ENCODE results near the gene DTNB. TPM values are rescaled to one million over a fixed set of nuclear protein-coding genes. Genes with fewer than 3 reads are reported as not detected.

DTNB gene
- total and polyA plus RNA-seq, 2 donors (not counting 1 experiment from before 2014, with no cell fraction given): 25.7 to 37.3 TPM

GRCh38 chr2:25424426-25425028 lies 248.8 kb downstream of the DTNB start:
- intact Hi-C loops (cut with micrococcal nuclease): loop anchor here (5.0 kb wide), 1 partner anchor 147 kb away; no protein-coding TSS in a partner anchor
- no peak for TF ChIP-seq CTCF (IDR thresholded peaks at IDR 0.05)
- TF ChIP-seq EZH2 (IDR thresholded peaks at IDR 0.05; ENCODE audit: borderline replicate concordance, insufficient read depth, low read depth, low read length, poor library complexity, severe bottlenecking): no peak
- H3K4me1 ChIP-seq (ENCODE audit: control insufficient read depth in 2 of 2, insufficient read depth in 2 of 2, low read length in 2 of 2): peaks cover 45 to 49% of the 10 kb centered on the region in 2 donors
- peaks cover 4% of the 10 kb centered on the region for H3K79me2 ChIP-seq (ENCODE audit: control insufficient read depth, insufficient read depth, low read length)
- H3K27me3 ChIP-seq (replicated peaks in 1 of 4; ENCODE audit: control extremely low read depth in 1 of 4, control insufficient read depth in 3 of 4, insufficient read depth in 4 of 4, low read length in 3 of 4): no peaks in the 10 kb centered on the region
- H4K20me1 ChIP-seq (ENCODE audit: control insufficient read depth, insufficient read depth, low read length, poor library complexity, severe bottlenecking): no peaks in the 10 kb centered on the region
- no peak for ATAC-seq (ENCODE audit: low read depth)
- POLR2A ChIA-PET: no interaction called here
- no CpG with 5 or more reads among the region's 6 CpGs for WGBS (ENCODE audit: insufficient coverage)
- DNase-seq: peak; percentile 59
- no peaks in the 10 kb centered on the region for H3K27me3 Mint-ChIP-seq
- peak overlapping the region; percentile 77 for H3K27ac Mint-ChIP-seq
- H3K36me3 ChIP-seq (replicated peaks in 1 of 2; ENCODE audit: control extremely low read depth in 1 of 2, control insufficient read depth in 1 of 2, extremely low read depth in 1 of 2, insufficient read depth in 2 of 2, low read length in 1 of 2): no peaks in the 10 kb centered on the region
- peak overlapping the region; percentile 47 for H3K4me3 Mint-ChIP-seq
- no peak overlapping the region for H3K9ac ChIP-seq (ENCODE audit: low read length)
- H3K4me3 ChIP-seq (ENCODE audit: control extremely low read depth in 1 of 5, extremely low read depth in 1 of 5, insufficient read depth in 1 of 5, low read depth in 2 of 5, low read length in 4 of 5): no peak overlapping the region
- no peaks in the 10 kb centered on the region for H3K9me3 Mint-ChIP-seq (ENCODE audit: insufficient read depth)
- H3K4me1 Mint-ChIP-seq: peaks cover 52% of the 10 kb centered on the region
- H3K9me3 ChIP-seq (ENCODE audit: control extremely low read depth in 1 of 3, control insufficient read depth in 2 of 3, insufficient read depth in 1 of 3, low read length in 2 of 3): no peaks in the 10 kb centered on the region
- H2AFZ ChIP-seq (ENCODE audit: insufficient read depth, low read depth, low read length, poor library complexity, severe bottlenecking): no peak overlapping the region
- CTCF ChIA-PET: no interaction called here
- H3K27ac ChIP-seq (ENCODE audit: low read length in 2 of 2): peak overlapping the region; percentile 7 to 34
- no peak overlapping the region for H3K4me2 ChIP-seq (replicated peaks; ENCODE audit: low read depth, low read length, poor library complexity, severe bottlenecking)

- Histone ChIP-seq H2AFZ (ENCODE audit: insufficient read depth, low read depth, low read length, poor library complexity, severe bottlenecking) (no peak overlapping the region), H3K27me3 (replicated peaks in 1 of 4; ENCODE audit: control extremely low read depth in 1 of 4, control insufficient read depth in 3 of 4, insufficient read depth in 4 of 4, low read length in 3 of 4) (no peaks in the 10 kb centered on the region), H3K36me3 (replicated peaks in 1 of 2; ENCODE audit: control extremely low read depth in 1 of 2, control insufficient read depth in 1 of 2, extremely low read depth in 1 of 2, insufficient read depth in 2 of 2, low read length in 1 of 2) (no peaks in the 10 kb centered on the region), H3K4me2 (replicated peaks; ENCODE audit: low read depth, low read length, poor library complexity, severe bottlenecking) (peak overlapping the region; percentile 71), H4K20me1 (ENCODE audit: control insufficient read depth, insufficient read depth, low read length, poor library complexity, severe bottlenecking) (no peaks in the 10 kb centered on the region), H3K9ac (ENCODE audit: low read length) (peak overlapping the region; percentile 62), H3K27ac (ENCODE audit: low read length in 2 of 2) (peak overlapping the region; percentile 89 to 94), H3K4me3 (ENCODE audit: control extremely low read depth in 1 of 5, extremely low read depth in 1 of 5, insufficient read depth in 1 of 5, low read depth in 2 of 5, low read length in 4 of 5) (peak overlapping the region in 4 of 5 experiments; percentile 16 to 57 (median 27)), H3K4me1 (ENCODE audit: control insufficient read depth in 2 of 2, insufficient read depth in 2 of 2, low read length in 2 of 2) (peaks cover 71 to 75% of the 10 kb centered on the region in 2 donors), H3K9me3 (ENCODE audit: control extremely low read depth in 1 of 3, control insufficient read depth in 2 of 3, insufficient read depth in 1 of 3, low read length in 2 of 3) (peaks cover 1 to 8% (median 5%) of the 10 kb centered on the region in 3 donors), H3K79me2 (ENCODE audit: control insufficient read depth, insufficient read depth, low read length) (peaks cover 4% of the 10 kb centered on the region)
- intact Hi-C loops (cut with micrococcal nuclease): loop anchor here (2.0 to 5.0 kb wide), 2 partner anchors 61 to 145 kb away; no protein-coding TSS in a partner anchor
- peak overlapping the region; percentile 96 for H3K27ac Mint-ChIP-seq
- no peaks in the 10 kb centered on the region for H3K9me3 Mint-ChIP-seq (ENCODE audit: insufficient read depth)
- peak overlapping the region; percentile 84 for H3K4me3 Mint-ChIP-seq
- peaks cover 76% of the 10 kb centered on the region for H3K4me1 Mint-ChIP-seq
- CTCF ChIA-PET: interaction anchor here (1.6 to 5.5 kb wide), 2 partner anchors 60 to 112 kb away, joined by 4 to 33 read pairs; no protein-coding TSS in a partner anchor
- no peaks in the 10 kb centered on the region for H3K27me3 Mint-ChIP-seq
- ATAC-seq (ENCODE audit: low read depth): peak; percentile 12
- TF ChIP-seq CTCF (IDR thresholded peaks at IDR 0.05): no peak
- TF ChIP-seq EZH2 (IDR thresholded peaks at IDR 0.05; ENCODE audit: borderline replicate concordance, insufficient read depth, low read depth, low read length, poor library complexity, severe bottlenecking): no peak
- DNase-seq: peak; percentile 82
- 47% methylated on average over 2 of the region's 3 CpGs for WGBS (ENCODE audit: insufficient coverage)
- POLR2A ChIA-PET: no interaction called here
Measured at GRCh38 chr2:25421820-25422411, 251.5 kb downstream of the DTNB start.

Measured in B cell (primary cell).